Neural progenitor cell (in vitro differentiated cells): Measurements from ENCODE around the gene MED12L. TPM values are rescaled to one million over a fixed set of nuclear protein-coding genes. Genes with fewer than 3 reads are reported as not detected.

ENCODE experiments used
- DNase-seq: peaks from one replicate; pipeline ENCODE4 v3.0.0-alpha.2; 2016; ENCODE audit warnings: low spot score
- H2AFZ ChIP-seq: fragments of 200-600 bp; sonication (generic); replicated peaks from 2 replicates; pipeline ENCODE4 v1.6.1; 2016; ENCODE audit warnings: antibody characterized with exemption
- H3F3A ChIP-seq: fragments of 200-600 bp; sonication (generic); 2 replicates; pipeline ENCODE4 v1.6.1; 2016; ENCODE audit warnings: antibody characterized with exemption, low read depth
- H3K27ac ChIP-seq: fragments of 200-600 bp; sonication (generic); 2 replicates; pipeline ENCODE4 v1.5.1; 2016; ENCODE audit warnings: mild to moderate bottlenecking
- H3K27me3 ChIP-seq: fragments of 200-600 bp; sonication (generic); 2 replicates; pipeline ENCODE4 v1.6.1; 2016; ENCODE audit warnings: mild to moderate bottlenecking, moderate library complexity
- H3K36me3 ChIP-seq: fragments of 200-600 bp; sonication (generic); 2 replicates; pipeline ENCODE4 v1.5.1; 2016
- H3K4me1 ChIP-seq: fragments of 200-600 bp; sonication (generic); 2 replicates; pipeline ENCODE4 v1.6.1; 2016; ENCODE audit warnings: mixed run types
- H3K4me2 ChIP-seq: fragments of 200-600 bp; sonication (generic); 2 replicates; pipeline ENCODE4 v1.6.1; 2016
- H3K4me3 ChIP-seq: fragments of 200-600 bp; sonication (generic); 2 replicates; pipeline ENCODE4 v1.5.1; 2016
- H3K79me2 ChIP-seq: fragments of 200-600 bp; sonication (generic); 2 replicates; pipeline ENCODE4 v1.6.1; 2016; ENCODE audit warnings: low read depth
- H3K9ac ChIP-seq: fragments of 200-600 bp; sonication (generic); 2 replicates; pipeline ENCODE4 v1.6.1; 2016
- H3K9me3 ChIP-seq: fragments of 200-600 bp; sonication (generic); 2 replicates; pipeline ENCODE4 v1.5.1; 2016; ENCODE audit warnings: low read depth
- H4K20me1 ChIP-seq: fragments of 200-600 bp; sonication (generic); 2 replicates; pipeline ENCODE4 v1.6.1; 2016; ENCODE audit warnings: low read depth
- H3K27ac Mint-ChIP-seq: 3 replicates; pipeline ENCODE4 v1.8.0; 2021; ENCODE audit warnings: mixed read lengths
- H3K27me3 Mint-ChIP-seq: 2 replicates; pipeline ENCODE4 v1.8.0; 2022; ENCODE audit warnings: low read depth, mild to moderate bottlenecking, inconsistent platforms, moderate library complexity, mixed read lengths; ENCODE audit not compliant: insufficient read depth
- H3K36me3 Mint-ChIP-seq: 3 replicates; pipeline ENCODE4 v1.8.0; 2021; ENCODE audit warnings: mixed read lengths
- H3K4me1 Mint-ChIP-seq: 3 replicates; pipeline ENCODE4 v1.8.0; 2021; ENCODE audit warnings: mixed read lengths
- H3K4me3 Mint-ChIP-seq: 3 replicates; pipeline ENCODE4 v1.8.0; 2021; ENCODE audit warnings: mild to moderate bottlenecking, moderate library complexity, mixed read lengths
- H3K9me3 Mint-ChIP-seq: 3 replicates; pipeline ENCODE4 v1.8.0; 2020; ENCODE audit warnings: mixed read lengths
- CTCF ChIP-seq: fragments of 200-600 bp; sonication (generic); IDR thresholded peaks from 2 replicates; pipeline ENCODE4 v1.5.1; 2017; ENCODE audit warnings: antibody characterized with exemption, mild to moderate bottlenecking
- EZH2 ChIP-seq: fragments of 200-600 bp; sonication (generic); IDR thresholded peaks from 2 replicates; pipeline ENCODE4 v1.6.1; 2017; ENCODE audit warnings: antibody characterized with exemption, mild to moderate bottlenecking, moderate library complexity
- EZH2phosphoT487 ChIP-seq: fragments of 200-600 bp; sonication (generic); IDR thresholded peaks from 2 replicates; pipeline ENCODE4 v1.6.1; 2017; ENCODE audit warnings: antibody characterized with exemption
- total RNA-seq: library from RNA; depleted of rRNA; stranded (reverse); fragments of >200 nt; gene quantifications from 2 replicates; pipeline ENCODE4 v1.2.3, GENCODE V29; 2015; ENCODE audit warnings: low replicate concordance

MED12L gene
- total RNA-seq, 1 donor from 2014 or later, result 16.5 TPM

GRCh38 chr3:151201051-151201730, 115.7 kb downstream of the MED12L start:
- Mint-ChIP-seq H3K4me1 (no peaks in the 10 kb centered on the region), H3K9me3 (no peaks in the 10 kb centered on the region), H3K4me3 (no peak overlapping the region), H3K36me3 (peaks cover 2% of the 10 kb centered on the region), H3K27me3 (no peaks in the 10 kb centered on the region), H3K27ac (no peak overlapping the region)
- Histone ChIP-seq H2AFZ (no peak overlapping the region), H3K79me2 (no peaks in the 10 kb centered on the region), H3K27ac (no peak overlapping the region), H3K4me1 (no peaks in the 10 kb centered on the region), H3K4me2 (no peak overlapping the region), H3K36me3 (no peaks in the 10 kb centered on the region), H3K9ac (no peak overlapping the region), H3K9me3 (no peaks in the 10 kb centered on the region), H4K20me1 (no peaks in the 10 kb centered on the region), H3K4me3 (no peak overlapping the region), H3K27me3 (no peaks in the 10 kb centered on the region), H3F3A (no peaks in the 10 kb centered on the region)
- DNase-seq, result no peak
- TF ChIP-seq EZH2phosphoT487, result no peak
- no peak for TF ChIP-seq EZH2
- TF ChIP-seq CTCF, result no peak

GRCh38 chr3:151203051-151203420, 117.6 kb downstream of the MED12L start, which contains the start of gene GPR171:
GPR171 (minus strand) TSS chr3:151203216; CDS start chr3:151199386, 3,830 bp downstream.
- DNase-seq, result no peak
- Mint-ChIP-seq H3K27ac (no peak within 1 kb of the TSS), H3K4me3 (no peak within 1 kb of the TSS), H3K4me1 (no peaks in the 10 kb centered on the region), H3K36me3 (peaks cover 5% of the 10 kb centered on the region), H3K9me3 (no peaks in the 10 kb centered on the region), H3K27me3 (no peaks in the 10 kb centered on the region)
- Histone ChIP-seq H3K9me3 (no peaks in the 10 kb centered on the region), H3K9ac (no peak within 1 kb of the TSS), H2AFZ (no peak within 1 kb of the TSS), H3K27me3 (no peaks in the 10 kb centered on the region), H3F3A (no peaks in the 10 kb centered on the region), H3K4me2 (no peak within 1 kb of the TSS), H3K4me1 (no peaks in the 10 kb centered on the region), H3K36me3 (no peaks in the 10 kb centered on the region), H3K27ac (no peak within 1 kb of the TSS), H4K20me1 (no peaks in the 10 kb centered on the region), H3K4me3 (no peak within 1 kb of the TSS), H3K79me2 (no peaks in the 10 kb centered on the region)
- no peak for TF ChIP-seq EZH2phosphoT487
- TF ChIP-seq EZH2, result no peak
- TF ChIP-seq CTCF, result no peak

DNA sequence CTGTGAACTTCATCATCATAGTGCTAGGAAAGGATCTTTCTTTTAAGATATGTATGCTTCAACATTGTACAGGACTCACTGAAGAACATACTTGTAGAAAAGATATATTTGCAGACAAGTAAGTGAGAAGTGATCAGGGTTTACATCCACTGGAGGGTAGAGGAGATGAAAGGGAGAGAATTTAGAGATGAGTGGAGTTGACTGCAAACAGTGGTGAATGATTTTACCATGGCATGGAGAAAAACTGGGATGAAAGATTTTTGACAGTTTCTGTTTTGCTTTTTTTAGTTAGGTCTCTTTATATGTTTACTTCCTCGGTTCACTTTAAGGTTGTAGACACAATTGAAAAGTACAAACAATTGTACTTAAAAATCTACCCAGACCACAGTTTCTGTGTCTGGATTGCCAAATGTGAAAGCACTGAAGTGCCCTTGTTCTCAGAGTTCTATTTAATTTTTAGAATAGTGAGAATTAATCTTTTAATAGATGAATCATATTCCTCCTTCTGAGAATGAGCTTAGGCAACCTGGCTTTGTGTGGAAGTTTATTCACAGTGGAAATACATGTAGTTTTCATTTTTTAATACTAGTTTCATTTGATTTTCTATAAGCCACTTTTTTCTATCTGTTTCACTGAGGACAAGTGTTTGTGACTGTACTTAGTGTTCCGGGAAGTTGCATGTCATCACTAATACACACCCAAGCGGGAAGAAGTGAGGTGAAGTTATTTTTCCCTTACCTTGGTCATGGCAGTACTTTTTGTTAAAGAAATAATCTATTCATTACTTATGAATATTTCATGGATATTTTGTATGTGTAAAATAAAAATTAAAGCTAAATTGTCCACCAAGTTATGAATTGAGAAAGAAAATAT, 119.3 kb downstream of the MED12L start:
- Mint-ChIP-seq H3K27ac (no peak overlapping the region), H3K36me3 (peaks cover 2% of the 10 kb centered on the region), H3K9me3 (no peaks in the 10 kb centered on the region), H3K27me3 (no peaks in the 10 kb centered on the region), H3K4me1 (no peaks in the 10 kb centered on the region), H3K4me3 (no peak overlapping the region)
- Histone ChIP-seq H3K4me3 (no peak overlapping the region), H3F3A (no peaks in the 10 kb centered on the region), H3K4me1 (no peaks in the 10 kb centered on the region), H3K4me2 (no peak overlapping the region), H3K79me2 (no peaks in the 10 kb centered on the region), H4K20me1 (no peaks in the 10 kb centered on the region), H3K27me3 (no peaks in the 10 kb centered on the region), H3K27ac (no peak overlapping the region), H3K9ac (no peak overlapping the region), H3K9me3 (no peaks in the 10 kb centered on the region), H2AFZ (no peak overlapping the region), H3K36me3 (no peaks in the 10 kb centered on the region)
- no peak for DNase-seq
- TF ChIP-seq EZH2phosphoT487, result no peak
- TF ChIP-seq CTCF, result no peak
- TF ChIP-seq EZH2, result no peak
